ENCODE measurements around the gene CLCN6. TPM values are rescaled to one million over a fixed set of nuclear protein-coding genes. Genes with fewer than 3 reads are reported as not detected.

The CLCN6 gene
- total RNA-seq, 1 experiment from 2014 or later, result 13.7 TPM

GRCh38 chr1:11887666-11888007 is 81.6 kb downstream of the CLCN6 start:
- Histone ChIP-seq H3K79me2 (ENCODE audit: insufficient read depth, low read length) (no peaks in the 10 kb centered on the region), H3K9me2 (ENCODE audit: insufficient read depth) (no peaks in the 10 kb centered on the region), H3K27me3 (ENCODE audit: insufficient read depth, low read length) (no peaks in the 10 kb centered on the region), H3K4me1 (ENCODE audit: control insufficient read depth in 1 of 2, insufficient read depth in 2 of 2, low read length in 2 of 2) (peaks cover 0 to 6% of the 10 kb centered on the region in 2 experiments; a peak in 1 of 4 replicates), H3K4me3 (replicated peaks in 1 of 2; ENCODE audit: low read depth in 1 of 2, low read length in 2 of 2) (no peak overlapping the region), H3K36me3 (ENCODE audit: control insufficient read depth in 1 of 2, insufficient read depth in 2 of 2, low read length in 2 of 2) (no peaks in the 10 kb centered on the region), H3K9ac (ENCODE audit: low read length) (no peak overlapping the region), H3K27ac (ENCODE audit: low read depth, low read length) (no peak overlapping the region), H3K4me2 (ENCODE audit: low read length) (no peak overlapping the region), H4K20me1 (ENCODE audit: insufficient read depth) (no peaks in the 10 kb centered on the region), H3K9me3 (ENCODE audit: control insufficient read depth in 1 of 2, insufficient read depth in 1 of 2, low read depth in 1 of 2, low read length in 2 of 2) (no peaks in the 10 kb centered on the region), H2AFZ (ENCODE audit: low read depth, low read length, poor library complexity, severe bottlenecking) (no peak overlapping the region)
- ChIA-PET CTCF (no interaction called here), POLR2A (interaction anchor here (1.2 to 1.7 kb wide), 2 partner anchors 21 to 22 kb away, joined by 3 to 7 read pairs; no protein-coding TSS in a partner anchor), RAD21 (ENCODE audit: low non-redundant PET in 1 of 2, low total read pairs in 2 of 2, uncharacterized antibody in 2 of 2, unreplicated experiment in 2 of 2) (no interaction called here)
- ATAC-seq (no peak), DNase-seq (ENCODE audit: low read depth, low spot score) (no peak)
- no TSS peak for BruUV-seq (replicated peaks)
- intact Hi-C loops (cut with micrococcal nuclease), result no loop called here
- TF ChIP-seq YY1 (IDR thresholded peaks at IDR 0.05; ENCODE audit: extremely low read depth, insufficient replicate concordance, low read depth, low read length) (no peak), CBX3 (IDR thresholded peaks at IDR 0.05; ENCODE audit: low read depth) (no peak), SRF (IDR thresholded peaks at IDR 0.05; ENCODE audit: low read depth) (no peak), RAD21 (IDR thresholded peaks at IDR 0.05; ENCODE audit: low read depth) (no peak), TCF7L2 (IDR thresholded peaks at IDR 0.05; ENCODE audit: borderline replicate concordance, extremely low read depth, insufficient read depth, insufficient read length) (no peak), SP1 (IDR thresholded peaks at IDR 0.05; ENCODE audit: low read depth) (no peak), POLR2AphosphoS5 (IDR thresholded peaks at IDR 0.05; ENCODE audit: low read depth, low read length) (no peak), ZFX (IDR thresholded peaks at IDR 0.05) (no peak), CTCF (IDR thresholded peaks at IDR 0.05 in 2 of 3, conservative IDR thresholded peaks at IDR 0.05 in 1 of 3; ENCODE audit: borderline replicate concordance in 1 of 3, insufficient read depth in 1 of 3, low read depth in 2 of 3, low read length in 2 of 3) (no peak), CEBPB (IDR thresholded peaks at IDR 0.05; ENCODE audit: low read depth) (no peak), SIN3A (IDR thresholded peaks at IDR 0.05; ENCODE audit: low read depth) (no peak), EZH2phosphoT487 (IDR thresholded peaks at IDR 0.05; ENCODE audit: borderline replicate concordance) (no peak), EGR1 (IDR thresholded peaks at IDR 0.05; ENCODE audit: low read depth) (no peak), ATF3 (IDR thresholded peaks at IDR 0.05) (no peak), REST (IDR thresholded peaks at IDR 0.05; ENCODE audit: low read depth) (no peak), ZNF274 (IDR thresholded peaks at IDR 0.05; ENCODE audit: low read depth, low read length) (no peak)

Data from HCT116 (cell line).